Esophagus squamous epithelium (tissue), 4 donors: Measurements from ENCODE around the gene LYZL1.

Source experiments
- POLR2A ChIP-seq, 4 donors: fragments of 450-650 bp; IDR thresholded peaks; one replicate each; pipeline ENCODE4 v1.6.1; 2017; ENCODE audit warnings: antibody characterized with exemption in 4 of 4, mild to moderate bottlenecking in 4 of 4, moderate library complexity in 3 of 4
- TF ChIP-seq, protein P1 (sequence below), 6 experiments: fragments of 450-650 bp in 4 of 6; fragments of 200-600 bp in 2 of 6; sonication (generic) in 2 of 6; IDR thresholded peaks; one replicate each; pipeline ENCODE4 v1.5.1; 2016 to 2019; ENCODE audit warnings: antibody characterized with exemption in 6 of 6, mild to moderate bottlenecking in 4 of 6, moderate library complexity in 4 of 6

DNA sequence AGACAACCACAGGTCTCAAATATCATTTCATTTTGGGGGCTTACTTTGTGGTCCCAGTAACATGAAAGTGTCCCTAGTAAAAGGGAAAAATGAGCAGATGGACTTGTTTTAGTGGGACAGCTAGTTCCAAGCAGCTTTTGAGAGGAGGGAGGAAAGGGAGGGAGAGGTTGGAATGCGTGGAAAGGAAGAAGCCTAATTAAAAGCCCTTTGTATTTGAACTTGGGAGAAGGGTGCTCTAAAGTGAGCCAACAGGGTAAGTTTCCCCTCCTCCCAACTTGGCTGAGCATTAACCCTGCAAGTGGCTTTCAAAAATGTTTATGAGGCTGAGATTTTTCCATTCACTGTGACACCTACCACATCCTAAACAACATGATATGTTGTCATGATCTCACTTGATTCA, 38.8 kb upstream of the LYZL1 start:
- TF ChIP-seq, protein P1, sequence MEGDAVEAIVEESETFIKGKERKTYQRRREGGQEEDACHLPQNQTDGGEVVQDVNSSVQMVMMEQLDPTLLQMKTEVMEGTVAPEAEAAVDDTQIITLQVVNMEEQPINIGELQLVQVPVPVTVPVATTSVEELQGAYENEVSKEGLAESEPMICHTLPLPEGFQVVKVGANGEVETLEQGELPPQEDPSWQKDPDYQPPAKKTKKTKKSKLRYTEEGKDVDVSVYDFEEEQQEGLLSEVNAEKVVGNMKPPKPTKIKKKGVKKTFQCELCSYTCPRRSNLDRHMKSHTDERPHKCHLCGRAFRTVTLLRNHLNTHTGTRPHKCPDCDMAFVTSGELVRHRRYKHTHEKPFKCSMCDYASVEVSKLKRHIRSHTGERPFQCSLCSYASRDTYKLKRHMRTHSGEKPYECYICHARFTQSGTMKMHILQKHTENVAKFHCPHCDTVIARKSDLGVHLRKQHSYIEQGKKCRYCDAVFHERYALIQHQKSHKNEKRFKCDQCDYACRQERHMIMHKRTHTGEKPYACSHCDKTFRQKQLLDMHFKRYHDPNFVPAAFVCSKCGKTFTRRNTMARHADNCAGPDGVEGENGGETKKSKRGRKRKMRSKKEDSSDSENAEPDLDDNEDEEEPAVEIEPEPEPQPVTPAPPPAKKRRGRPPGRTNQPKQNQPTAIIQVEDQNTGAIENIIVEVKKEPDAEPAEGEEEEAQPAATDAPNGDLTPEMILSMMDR (IDR thresholded peaks at IDR 0.05) = no peak
- TF ChIP-seq POLR2A (IDR thresholded peaks at IDR 0.05) = no peak
